Right lobe of liver (tissue), 6 donors: ENCODE results near the gene DCC. TPM values are rescaled to one million over a fixed set of nuclear protein-coding genes. Genes with fewer than 3 reads are reported as not detected.

Source experiments
- ATAC-seq, 4 donors: fragments of 200-7000 bp; cut with Tn5 transposase; one replicate each; pipeline ENCODE4 v1.9.1; 2020; ENCODE audit warnings: mild to moderate bottlenecking in 4 of 4, moderate library complexity in 4 of 4
- DNase-seq, 3 donors: peaks; one replicate each; pipeline ENCODE4 v3.0.0-alpha.2; 2020
- H3K27ac ChIP-seq, 3 donors: fragments of 200-600 bp; one replicate each; pipeline ENCODE4 v1.8.0; 2022
- H3K27me3 ChIP-seq, 2 donors: fragments of 200-600 bp; one replicate each; pipeline ENCODE4 v1.8.0; 2022
- H3K36me3 ChIP-seq, 4 donors: fragments of 200-600 bp; sonication (generic) in 1 of 4; one replicate each; pipeline versions ENCODE4 v1.5.1 to v1.8.0; 2017 to 2022; ENCODE audit warnings: control low read depth in 1 of 4
- H3K4me1 ChIP-seq, 4 donors: fragments of 200-600 bp; sonication (generic) in 1 of 4; one replicate each; pipeline versions ENCODE4 v1.5.1 to v1.8.0; 2017 to 2022; ENCODE audit warnings: control low read depth in 1 of 4
- H3K4me3 ChIP-seq, 3 donors: fragments of 200-600 bp; one replicate each; pipeline ENCODE4 v1.8.0; 2022
- H3K9me3 ChIP-seq, 4 donors: fragments of 200-600 bp; sonication (generic) in 1 of 4; one replicate each; pipeline versions ENCODE4 v1.5.1 to v1.8.0; 2017 to 2022; ENCODE audit warnings: control low read depth in 1 of 4
- POLR2A ChIP-seq: fragments of 450-650 bp; IDR thresholded peaks from one replicate; pipeline ENCODE4 v1.6.1; 2017; ENCODE audit warnings: antibody characterized with exemption, mild to moderate bottlenecking
- WGBS: methylation state at CpG from one replicate; pipeline ENCODE4 v1.1.6; 2018; ENCODE audit warnings: low coverage, low lambda C conversion rate; ENCODE audit not compliant: insufficient coverage; ENCODE audit errors: missing lambda C conversion rate; 5-methylcytosine and 5-hydroxymethylcytosine counted together
- intact Hi-C, 2 donors: fragments of 100-400 bp; cut with DNase I; formaldehyde crosslinking; loops; one replicate each; pipeline versions ENCODE4 v1.11.2 to v1.14.1; 2022
- total RNA-seq, 6 experiments: library from RNA; depleted of rRNA in 2 of 6; stranded (reverse); fragments of >200 nt in 2 of 6; fragmentation: NEBNext Ultra II Directional in 3 of 6; extraction: Animal tissue kit (Norgen Biotek cat#: 25700) in 3 of 6; gene quantifications; one replicate each; pipeline versions ENCODE4 v1.1.0 to v1.2.4, GENCODE V29; 2016 to 2023
- TF ChIP-seq, protein P1 (sequence below), 4 donors: fragments of 200-600 bp in 3 of 4; fragments of 450-650 bp in 1 of 4; IDR thresholded peaks; one replicate each; pipeline versions ENCODE4 v1.5.1 to v1.8.0; 2016 to 2022; ENCODE audit warnings: antibody characterized with exemption in 4 of 4, mild to moderate bottlenecking in 2 of 4
- donor health status: DM: no; HTN: yes; CAD: no.
- donor health status: DM: no; HTN: no; CAD: no.
- donor health status: DM: no; HTN: no; CAD: no.
- donor health status: DM: no; HTN: yes; CAD: no.
- donor health status: DM: no; HTN: yes; CAD: no.

Gene DCC
- total RNA-seq, 6 experiments from 2014 or later: 0.06 TPM; not detected in 5

DNA sequence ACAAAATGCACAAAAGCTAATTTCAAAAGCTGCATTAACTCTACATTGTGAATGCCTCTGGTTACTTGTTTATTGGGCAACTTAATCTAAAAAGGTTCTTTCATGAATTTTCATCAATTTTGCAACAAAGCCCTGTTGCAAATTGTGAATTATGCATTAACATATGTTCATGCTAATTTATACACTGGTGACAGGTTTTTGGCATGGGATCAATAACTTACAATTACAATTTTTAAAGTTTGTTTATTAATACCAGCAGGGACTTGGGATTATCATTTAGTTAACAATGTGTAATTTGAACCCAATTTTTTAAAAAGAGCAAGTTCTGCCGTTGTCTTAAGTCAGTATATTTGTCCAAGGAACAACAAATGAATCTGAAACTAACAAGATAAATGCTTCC, 183.6 kb downstream of the DCC start:
- H3K4me3 ChIP-seq: no peak overlapping the region
- no peak overlapping the region for H3K27ac ChIP-seq
- H3K36me3 ChIP-seq: no peaks in the 10 kb centered on the region
- TF ChIP-seq, protein P1, sequence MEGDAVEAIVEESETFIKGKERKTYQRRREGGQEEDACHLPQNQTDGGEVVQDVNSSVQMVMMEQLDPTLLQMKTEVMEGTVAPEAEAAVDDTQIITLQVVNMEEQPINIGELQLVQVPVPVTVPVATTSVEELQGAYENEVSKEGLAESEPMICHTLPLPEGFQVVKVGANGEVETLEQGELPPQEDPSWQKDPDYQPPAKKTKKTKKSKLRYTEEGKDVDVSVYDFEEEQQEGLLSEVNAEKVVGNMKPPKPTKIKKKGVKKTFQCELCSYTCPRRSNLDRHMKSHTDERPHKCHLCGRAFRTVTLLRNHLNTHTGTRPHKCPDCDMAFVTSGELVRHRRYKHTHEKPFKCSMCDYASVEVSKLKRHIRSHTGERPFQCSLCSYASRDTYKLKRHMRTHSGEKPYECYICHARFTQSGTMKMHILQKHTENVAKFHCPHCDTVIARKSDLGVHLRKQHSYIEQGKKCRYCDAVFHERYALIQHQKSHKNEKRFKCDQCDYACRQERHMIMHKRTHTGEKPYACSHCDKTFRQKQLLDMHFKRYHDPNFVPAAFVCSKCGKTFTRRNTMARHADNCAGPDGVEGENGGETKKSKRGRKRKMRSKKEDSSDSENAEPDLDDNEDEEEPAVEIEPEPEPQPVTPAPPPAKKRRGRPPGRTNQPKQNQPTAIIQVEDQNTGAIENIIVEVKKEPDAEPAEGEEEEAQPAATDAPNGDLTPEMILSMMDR (IDR thresholded peaks at IDR 0.05): no peak
- no peak for TF ChIP-seq POLR2A
- ATAC-seq (no peak), DNase-seq (no peak)
- no peaks in the 10 kb centered on the region for H3K9me3 ChIP-seq
- no peaks in the 10 kb centered on the region for H3K4me1 ChIP-seq
- intact Hi-C loops: no loop called here
- 0% methylated on average over 1 of the region's 1 CpG for WGBS
- no peaks in the 10 kb centered on the region for H3K27me3 ChIP-seq

DNA sequence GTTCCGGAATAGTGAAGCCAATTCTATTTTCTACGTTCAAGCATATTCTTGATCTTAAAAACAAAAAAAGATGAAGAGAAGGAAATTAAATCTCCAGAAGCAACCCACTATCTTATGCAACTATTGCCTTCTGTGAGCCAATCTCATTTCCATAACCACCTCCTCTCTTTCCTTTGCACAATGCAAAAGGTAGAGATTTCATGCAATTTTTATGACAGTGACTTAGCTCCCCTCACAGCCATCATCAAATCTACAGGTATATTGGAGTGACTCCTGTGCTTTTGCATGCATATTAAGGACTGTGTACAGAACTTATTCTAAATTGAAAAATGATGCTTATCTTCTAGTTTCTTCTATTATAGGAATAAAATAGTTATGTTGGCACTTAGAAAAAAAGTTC, 191.8 kb downstream of the DCC start:
- no peaks in the 10 kb centered on the region for H3K36me3 ChIP-seq
- ATAC-seq (no peak), DNase-seq (no peak)
- 54% methylated on average over 2 of the region's 2 CpGs for WGBS
- intact Hi-C loops: no loop called here
- no peak overlapping the region for H3K4me3 ChIP-seq
- TF ChIP-seq, protein P1 (IDR thresholded peaks at IDR 0.05): no peak
- no peak for TF ChIP-seq POLR2A
- no peaks in the 10 kb centered on the region for H3K27me3 ChIP-seq
- H3K4me1 ChIP-seq: no peaks in the 10 kb centered on the region
- H3K9me3 ChIP-seq: no peaks in the 10 kb centered on the region
- no peak overlapping the region for H3K27ac ChIP-seq

DNA sequence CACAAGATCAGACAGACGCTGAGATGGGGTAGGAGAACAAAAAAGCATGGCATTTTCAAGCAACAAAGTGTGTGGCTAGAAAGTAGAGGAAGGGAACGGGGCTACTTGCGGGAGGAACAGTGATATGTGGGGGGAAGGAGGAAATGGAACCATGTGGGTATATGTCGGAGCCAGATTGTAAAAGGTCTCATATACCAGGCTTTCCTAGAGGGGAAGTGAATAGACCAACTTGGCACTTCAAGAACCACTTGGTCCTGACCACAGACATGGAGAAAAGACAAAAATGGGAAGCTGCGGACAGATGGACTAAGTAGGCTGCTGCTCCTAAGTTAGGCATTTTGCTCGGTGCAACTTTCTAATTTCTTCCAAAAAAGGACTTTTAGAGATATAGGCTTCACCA, 196.0 kb downstream of the DCC start:
- no peaks in the 10 kb centered on the region for H3K4me1 ChIP-seq
- WGBS: 33% methylated on average over 6 of the region's 6 CpGs
- H3K27me3 ChIP-seq: no peaks in the 10 kb centered on the region
- no peak for DNase-seq
- intact Hi-C loops: no loop called here
- no peak overlapping the region for H3K4me3 ChIP-seq
- no peak overlapping the region for H3K27ac ChIP-seq
- TF ChIP-seq POLR2A: no peak
- TF ChIP-seq, protein P1 (IDR thresholded peaks at IDR 0.05): no peak
- no peak for ATAC-seq
- no peaks in the 10 kb centered on the region for H3K36me3 ChIP-seq
- H3K9me3 ChIP-seq: no peaks in the 10 kb centered on the region

DNA sequence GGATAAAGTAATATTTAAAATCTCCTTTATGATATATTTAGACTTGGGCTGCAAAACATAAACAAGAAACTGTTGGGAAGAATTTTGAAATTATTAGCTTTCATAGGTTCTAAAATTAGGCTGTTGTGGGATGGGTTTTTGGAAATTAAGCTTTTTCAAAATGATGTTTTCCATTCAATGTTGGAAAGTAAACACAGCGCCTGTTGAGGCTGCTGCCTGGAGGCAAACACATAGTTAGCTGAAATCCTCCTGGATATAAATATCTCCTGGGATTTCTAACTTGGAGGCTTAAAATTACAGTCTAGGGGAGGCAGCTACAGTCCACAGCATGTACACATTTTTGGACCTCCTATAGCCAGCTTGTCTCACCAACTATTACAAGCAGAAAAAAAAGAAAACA, 197.3 kb downstream of the DCC start:
- no peaks in the 10 kb centered on the region for H3K4me1 ChIP-seq
- H3K36me3 ChIP-seq: no peaks in the 10 kb centered on the region
- ATAC-seq (no peak), DNase-seq (no peak)
- no peak overlapping the region for H3K27ac ChIP-seq
- TF ChIP-seq, protein P1 (IDR thresholded peaks at IDR 0.05): no peak
- no peak for TF ChIP-seq POLR2A
- intact Hi-C loops: no loop called here
- H3K4me3 ChIP-seq: no peak overlapping the region
- 50% methylated on average over 1 of the region's 1 CpG for WGBS
- no peaks in the 10 kb centered on the region for H3K9me3 ChIP-seq
- no peaks in the 10 kb centered on the region for H3K27me3 ChIP-seq

DNA sequence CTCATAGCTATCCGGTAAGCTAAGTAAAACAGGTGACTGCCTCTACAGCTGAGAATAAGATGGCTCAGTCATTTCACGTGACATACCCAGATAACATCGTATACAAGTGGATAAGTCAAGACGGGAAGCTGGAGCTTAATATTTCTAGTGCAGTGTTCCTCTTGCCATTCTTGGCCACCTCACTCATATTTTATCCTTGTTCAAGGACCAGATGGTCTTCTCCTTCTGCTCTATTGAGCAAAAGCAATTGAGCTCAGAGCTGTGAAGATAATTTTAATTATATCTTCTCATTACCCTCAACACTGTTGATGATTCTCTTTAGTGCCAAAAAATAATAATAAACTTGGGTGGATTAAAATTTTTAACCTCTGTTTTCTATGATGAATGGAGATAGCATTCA, 201.1 kb downstream of the DCC start:
- Histone ChIP-seq H3K27me3 (no peaks in the 10 kb centered on the region), H3K4me3 (no peak overlapping the region), H3K36me3 (no peaks in the 10 kb centered on the region), H3K27ac (no peak overlapping the region), H3K4me1 (no peaks in the 10 kb centered on the region), H3K9me3 (no peaks in the 10 kb centered on the region)
- intact Hi-C loops: no loop called here
- DNase-seq: no peak
- no peak for ATAC-seq
- TF ChIP-seq, protein P1 (IDR thresholded peaks at IDR 0.05): no peak
- no peak for TF ChIP-seq POLR2A
- WGBS: 67% methylated on average over 4 of the region's 4 CpGs
